ENCODE measurements around the gene HAT1.
"Not testable (repeated sequence)": the region's sequence is repeated elsewhere in the genome, so short reads cannot be mapped to it uniquely, and the experiment has no call there.

Gene HAT1

DNA sequence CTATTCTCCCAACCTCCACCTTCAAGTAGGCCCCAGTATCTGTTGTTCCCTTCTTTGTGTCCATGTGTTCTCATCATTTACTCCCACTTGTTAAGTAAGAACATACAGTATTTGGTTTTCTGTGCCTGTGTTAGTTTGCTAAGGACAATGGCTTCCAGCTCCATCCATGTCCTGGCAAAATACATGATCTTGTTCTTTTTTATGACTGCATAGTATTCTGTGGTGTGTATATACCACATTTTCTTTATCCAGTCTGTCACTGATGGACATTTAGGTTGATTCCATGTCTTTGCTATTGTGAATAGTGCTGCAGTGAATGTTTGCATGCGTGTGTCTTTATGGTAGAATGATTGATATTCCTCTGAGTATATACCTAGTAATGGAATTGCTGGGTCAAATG, 61.7 kb downstream of the HAT1 start:
- DNase-seq = not testable (repeated sequence)

DNA sequence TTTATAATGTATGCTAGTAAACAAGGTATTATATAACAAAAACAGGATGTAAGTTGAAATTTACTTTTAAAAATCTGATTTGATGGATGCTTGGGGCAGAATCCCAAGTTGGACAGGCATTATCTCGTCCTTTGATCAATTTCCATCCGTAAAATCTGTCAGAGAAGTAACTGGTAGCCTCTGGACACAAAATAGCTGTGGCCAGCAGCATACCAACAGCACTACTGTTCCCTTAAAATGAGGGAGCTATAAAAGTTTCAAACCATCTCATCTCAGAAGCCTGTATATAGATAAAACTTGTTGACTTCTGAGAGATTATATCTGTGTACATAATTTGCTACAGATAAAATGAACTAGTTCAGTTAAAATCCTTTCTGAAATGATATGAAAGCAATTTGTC, 62.8 kb downstream of the HAT1 start:
- DNase-seq = no peak

- no peak for DNase-seq
Measured at GRCh38 chr2:171986778-171987177, 64.5 kb downstream of the HAT1 start.

- no peak for DNase-seq
Measured at GRCh38 chr2:171991027-171991426, 68.8 kb downstream of the HAT1 start.

DNA sequence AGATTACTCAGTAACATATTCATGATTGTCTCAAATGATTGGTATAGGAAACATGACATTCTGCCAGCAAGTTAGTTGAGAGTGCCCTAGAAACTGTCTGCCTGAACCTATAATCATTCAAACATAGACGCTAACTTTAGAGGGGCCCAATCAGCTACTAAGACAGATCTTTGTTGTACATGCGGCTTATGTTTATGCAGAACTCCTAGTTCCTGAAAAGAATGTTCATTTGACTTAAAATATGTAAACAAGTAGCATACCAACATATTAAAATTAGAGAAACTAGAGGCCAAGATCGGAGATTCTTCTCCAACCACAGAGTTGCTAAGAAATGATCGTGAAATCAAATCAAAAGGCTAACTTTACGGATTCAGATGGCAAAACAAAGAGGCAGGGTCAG, 73.3 kb downstream of the HAT1 start:
- DNase-seq = no peak

DNA sequence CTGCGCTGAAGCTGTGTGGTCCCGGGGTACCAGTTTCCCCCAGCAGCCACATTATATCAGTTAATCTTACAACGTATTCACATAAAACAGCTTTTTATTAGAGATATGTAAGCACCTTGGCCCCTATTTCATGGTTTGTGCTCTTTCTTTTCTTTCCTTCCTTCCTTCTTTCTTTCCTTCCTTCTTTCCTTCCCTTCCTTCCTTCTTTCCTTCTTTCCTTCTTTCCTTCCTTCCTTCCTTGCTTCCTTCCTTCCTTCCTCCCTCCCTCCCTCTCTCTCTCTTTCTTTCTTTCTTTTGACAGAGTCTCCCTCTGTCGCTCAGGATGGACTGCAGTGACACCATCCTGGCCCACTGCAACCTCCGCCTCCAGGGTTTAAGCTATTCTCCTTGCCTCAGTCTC, 73.8 kb downstream of the HAT1 start:
- DNase-seq = no peak

DNA sequence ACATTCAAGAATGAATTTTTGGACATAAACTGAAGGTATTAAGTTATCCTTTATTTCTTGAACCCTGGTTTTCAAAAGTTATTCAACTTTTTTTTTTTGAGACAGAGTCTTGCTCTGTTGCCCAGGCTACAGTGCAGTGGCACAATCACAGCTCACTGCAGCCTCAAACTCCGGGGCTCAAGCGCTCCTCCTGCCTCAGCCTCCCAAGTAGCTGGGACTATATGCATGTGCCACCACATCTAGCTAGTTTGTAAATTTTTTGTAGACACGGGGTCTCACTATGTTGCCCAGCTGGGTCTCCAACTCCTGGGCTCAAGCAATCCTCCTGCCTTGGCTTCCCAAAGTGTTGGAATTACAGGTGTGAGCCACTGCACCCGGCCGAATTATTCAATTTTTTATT, 74.8 kb downstream of the HAT1 start:
- not testable (repeated sequence) for DNase-seq

GRCh38 chr2:171999161-171999560, 76.9 kb downstream of the HAT1 start:
- DNase-seq = no peak

DNA sequence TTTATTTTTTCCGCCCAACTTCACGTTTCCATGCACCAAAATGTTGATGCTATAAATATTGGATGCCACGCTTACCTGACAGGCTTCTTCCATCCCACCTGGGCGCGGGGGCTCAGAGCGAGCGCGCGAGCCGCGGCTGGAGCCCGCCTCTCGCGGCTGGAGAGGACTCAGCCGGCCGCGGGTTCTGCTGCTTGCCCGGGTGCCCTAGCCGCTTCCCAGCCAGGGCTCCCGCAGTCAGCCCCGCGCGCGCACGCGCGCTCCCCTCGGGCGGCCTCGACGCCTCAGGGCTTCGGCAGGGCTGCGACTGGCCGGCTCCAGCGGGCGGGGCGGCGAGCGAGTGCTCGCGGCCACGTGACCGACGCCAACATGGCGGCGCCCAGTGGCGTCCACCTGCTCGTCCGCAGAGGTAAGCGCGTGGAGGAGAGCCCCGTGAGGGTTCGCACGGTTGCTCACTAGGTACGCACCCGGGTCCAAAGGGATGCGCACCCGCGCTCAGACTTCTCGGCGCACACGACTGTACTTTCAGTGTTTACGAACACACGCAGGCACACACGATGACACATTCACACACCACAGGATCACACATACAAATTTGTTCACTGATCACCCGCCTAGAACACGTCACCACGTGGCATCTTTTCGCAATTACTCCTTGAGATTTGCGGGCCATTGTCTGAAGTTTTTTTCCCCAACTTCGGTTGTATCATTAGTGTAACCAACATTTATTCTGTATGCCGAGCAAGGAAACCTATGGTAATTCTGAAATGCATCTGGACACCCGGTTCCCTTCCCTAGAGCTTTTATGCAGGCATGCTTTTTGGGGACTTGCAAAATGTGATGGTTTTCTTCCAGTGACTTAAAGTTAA, 77.6 kb downstream of the HAT1 start, which contains the start of gene METAP1D:
Gene METAP1D (plus strand): TSS at position 350 of the 866 bp plus-strand sequence. CDS start 17 bp downstream, at position 367.
- DNase-seq = peak; percentile 86

- no peak for DNase-seq
Measured at GRCh38 chr2:172000696-172001361, 78.6 kb downstream of the HAT1 start.

DNA sequence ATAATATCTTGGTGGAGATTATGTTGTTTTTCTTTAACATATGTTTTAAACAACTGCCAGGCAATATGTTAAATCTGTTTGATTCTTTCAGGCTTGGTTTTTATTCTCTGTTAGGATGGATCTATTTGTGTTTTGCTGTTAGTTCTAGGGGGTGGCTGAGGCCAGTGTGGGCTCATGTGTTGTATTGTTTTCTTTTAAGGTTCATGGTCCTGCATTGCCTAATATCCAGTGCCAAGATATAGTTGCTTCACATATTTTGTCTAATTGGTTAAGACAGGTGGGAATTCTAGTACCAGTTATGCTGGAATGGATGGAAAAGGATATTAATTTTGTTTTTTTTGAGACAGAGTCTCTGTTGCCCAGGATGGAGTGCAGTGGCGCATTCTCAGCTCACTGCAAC, 85.1 kb downstream of the HAT1 start:
- no peak for DNase-seq

- no peak for DNase-seq
Measured at GRCh38 chr2:172009823-172010222, 87.6 kb downstream of the HAT1 start.

DNA sequence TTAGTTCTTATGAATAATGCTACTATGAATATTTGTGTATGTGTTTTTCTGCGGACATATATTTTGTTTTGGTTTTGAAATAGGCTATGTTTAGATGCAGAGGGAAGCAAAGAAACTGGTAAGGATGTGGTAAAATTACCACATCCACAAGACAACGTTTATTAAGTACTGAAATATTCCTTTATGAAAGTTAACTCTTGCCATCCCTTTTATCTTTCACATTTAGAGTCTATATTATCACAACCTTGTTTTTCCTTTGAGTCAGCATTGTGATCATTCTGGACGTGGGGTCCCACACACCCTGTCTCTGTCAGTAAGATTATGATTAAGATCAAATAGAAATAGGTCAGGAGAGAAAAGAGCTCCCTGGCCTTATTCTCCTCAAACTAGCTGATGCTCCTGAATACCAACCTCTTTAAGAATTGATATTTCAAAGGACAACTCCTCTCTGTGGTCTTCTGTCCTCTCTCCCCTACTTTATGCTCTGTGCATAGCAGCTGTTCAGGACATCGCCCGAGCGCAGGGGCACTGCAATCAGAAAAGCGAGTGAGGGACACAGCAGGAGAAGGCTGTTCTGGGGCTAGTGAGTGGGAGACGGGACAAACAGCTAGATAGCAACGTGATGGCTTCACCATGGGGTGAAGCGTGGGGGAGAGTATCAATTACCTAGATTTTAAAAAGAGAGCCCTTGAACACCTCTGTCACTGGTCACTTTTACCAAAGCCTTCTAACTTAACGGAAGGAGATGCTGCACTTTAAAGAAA, 89.7 kb downstream of the HAT1 start:
- peak; percentile 25 for DNase-seq

GRCh38 chr2:172012677-172013391, 90.6 kb downstream of the HAT1 start:
- no peak for DNase-seq

DNA sequence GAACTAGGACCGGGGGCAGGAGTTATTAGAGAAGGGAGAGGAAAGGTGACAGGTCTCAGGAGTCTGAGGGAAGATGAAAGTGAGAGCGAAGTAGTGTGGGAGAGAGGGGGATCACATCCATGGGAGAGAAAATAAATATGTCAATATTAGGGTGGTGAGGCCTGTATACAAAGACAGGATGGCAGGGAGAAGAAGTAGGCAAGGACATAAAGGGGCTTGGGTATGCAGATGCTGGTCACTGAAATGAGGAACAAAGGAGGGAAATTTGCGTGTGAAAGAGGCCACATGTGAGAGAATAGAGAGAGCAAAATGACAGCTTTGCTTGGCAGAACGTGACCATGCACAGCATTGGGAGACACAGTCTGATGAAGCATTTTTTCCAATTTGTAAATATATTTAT, 91.1 kb downstream of the HAT1 start:
- no peak for DNase-seq

DNA sequence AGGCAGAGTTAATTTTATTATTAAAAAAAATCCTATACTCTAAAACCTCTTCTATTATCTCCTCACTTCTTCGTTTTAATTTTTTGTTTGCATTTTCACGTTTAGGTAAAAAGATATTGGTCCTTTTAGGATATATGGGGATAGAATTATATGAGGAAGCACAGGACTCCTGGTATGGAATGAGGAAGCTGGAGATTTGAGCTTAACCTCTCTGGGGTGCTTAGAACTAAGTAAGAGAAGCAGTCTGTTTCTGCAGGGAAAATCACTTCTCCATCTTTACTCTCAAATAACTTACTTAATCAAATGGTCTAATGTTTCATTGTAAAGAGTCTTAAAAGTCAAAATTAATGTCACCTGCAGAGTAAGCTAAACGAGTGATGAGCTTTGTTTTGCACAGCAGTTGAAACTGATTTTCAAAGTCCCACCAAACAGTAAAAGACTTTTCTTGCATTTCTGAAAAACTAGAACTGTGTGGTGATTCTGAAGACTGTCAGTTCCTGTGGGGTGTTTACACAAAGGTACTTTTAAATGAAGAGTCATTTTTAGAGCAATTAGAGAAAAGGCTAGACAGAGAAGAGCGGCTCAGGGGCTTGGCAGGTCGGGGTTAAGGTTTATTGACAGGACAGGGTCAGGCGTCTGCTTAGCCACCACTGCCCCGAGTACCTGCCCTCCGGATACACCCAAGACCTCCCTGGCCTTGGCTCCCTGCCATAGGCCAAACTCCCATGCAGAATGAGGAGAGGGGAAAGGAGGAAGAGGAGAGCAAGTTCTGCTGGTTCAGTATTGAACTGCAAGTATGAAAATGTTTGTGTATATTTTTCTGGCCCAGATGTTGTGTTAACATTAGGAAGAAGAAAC, 99.0 kb downstream of the HAT1 start:
- DNase-seq = no peak

DNA sequence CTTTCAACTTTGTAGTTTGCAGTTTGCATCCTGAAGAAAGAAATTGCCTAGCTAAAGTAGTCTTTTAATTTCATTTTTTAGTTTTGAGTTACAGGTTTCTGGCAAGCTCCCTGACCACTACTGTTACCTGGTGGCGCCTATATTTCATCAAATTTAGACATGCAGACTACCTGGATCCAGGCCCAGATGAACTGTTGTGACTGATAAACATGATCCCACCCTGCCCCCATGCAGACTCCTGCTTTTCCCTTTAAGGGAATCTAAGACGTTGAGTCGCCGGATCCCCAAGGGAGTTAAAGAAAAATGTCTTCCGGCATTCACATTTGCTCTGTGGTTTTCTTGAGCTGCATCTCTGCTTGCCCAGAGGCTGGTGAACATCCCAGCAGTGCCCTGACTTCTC, 99.7 kb downstream of the HAT1 start:
- DNase-seq = no peak

DNA sequence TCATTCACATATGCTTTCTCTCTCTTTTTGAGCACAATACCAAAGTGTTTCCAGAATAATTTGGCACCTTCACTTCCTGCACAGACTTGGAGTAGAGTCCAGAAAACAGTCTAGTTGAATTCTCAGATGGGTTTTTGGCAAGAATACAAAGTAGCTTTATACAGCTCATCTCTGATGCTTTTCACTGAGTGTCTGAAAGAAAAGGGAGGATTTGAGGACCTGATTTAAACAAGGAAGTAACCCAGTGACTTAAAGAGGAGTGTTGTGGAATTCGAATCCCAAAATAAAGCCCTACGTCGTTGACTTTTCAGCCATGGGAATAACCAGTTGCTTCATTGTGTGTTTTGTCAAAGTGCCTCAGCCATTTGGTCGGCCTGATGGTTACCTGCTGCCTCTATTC, 109.3 kb downstream of the HAT1 start:
- DNase-seq = no peak

Data from CD4-positive, alpha-beta T cell treated with Interleukin-17A for 1 hour (primary cell).